ENCODE data around the gene RET.
A peak's percentile ranks its signal among the peaks of the same experiment; 100 is the strongest.

RET gene

GRCh38 chr10:43124574-43125273 lies 47.9 kb downstream of the RET start:
- peaks cover 35% of the 10 kb centered on the region for H3K4me1 ChIP-seq (ENCODE audit: low read length)
- no peak overlapping the region for H3K4me2 ChIP-seq (ENCODE audit: low read length)
- no peaks in the 10 kb centered on the region for H3K36me3 ChIP-seq (replicated peaks; ENCODE audit: low read depth, low read length)
- no peak overlapping the region for H3K9ac ChIP-seq (ENCODE audit: low read length)
- H3K27me3 ChIP-seq (ENCODE audit: low read depth, low read length) = 0 out of 2 replicates have a peak, but pooled peaks cover 4% of the 10 kb centered on the region
- H2AFZ ChIP-seq (ENCODE audit: low read depth, low read length) = no peak overlapping the region
- no peak overlapping the region for H3K4me3 ChIP-seq (ENCODE audit: low read length)
- H4K20me1 ChIP-seq (ENCODE audit: insufficient read depth, low read length) = no peaks in the 10 kb centered on the region
- H3K9me3 ChIP-seq (ENCODE audit: insufficient read depth, low read length) = no peaks in the 10 kb centered on the region
- TF ChIP-seq EZH2phosphoT487 (IDR thresholded peaks at IDR 0.05; ENCODE audit: low read depth) = no peak
- TF ChIP-seq CTCF (IDR thresholded peaks at IDR 0.05; ENCODE audit: low read depth, low read length) = no peak
- H3K27ac ChIP-seq (ENCODE audit: low read length) = no peak overlapping the region
- no peaks in the 10 kb centered on the region for H3K79me2 ChIP-seq (ENCODE audit: low read length)

- no peak overlapping the region for H2AFZ ChIP-seq (ENCODE audit: low read depth, low read length)
- no peak overlapping the region for H3K27ac ChIP-seq (ENCODE audit: low read length)
- H4K20me1 ChIP-seq (ENCODE audit: insufficient read depth, low read length) = no peaks in the 10 kb centered on the region
- no peak overlapping the region for H3K9ac ChIP-seq (ENCODE audit: low read length)
- no peak overlapping the region for H3K4me2 ChIP-seq (ENCODE audit: low read length)
- TF ChIP-seq EZH2phosphoT487 (IDR thresholded peaks at IDR 0.05; ENCODE audit: low read depth) (no peak), CTCF (IDR thresholded peaks at IDR 0.05; ENCODE audit: low read depth, low read length) (no peak)
- 0 out of 2 replicates have a peak, but pooled peaks cover 4% of the 10 kb centered on the region for H3K27me3 ChIP-seq (ENCODE audit: low read depth, low read length)
- no peaks in the 10 kb centered on the region for H3K36me3 ChIP-seq (replicated peaks; ENCODE audit: low read depth, low read length)
- no peak overlapping the region for H3K4me3 ChIP-seq (ENCODE audit: low read length)
- no peaks in the 10 kb centered on the region for H3K9me3 ChIP-seq (ENCODE audit: insufficient read depth, low read length)
- peaks cover 32% of the 10 kb centered on the region for H3K4me1 ChIP-seq (ENCODE audit: low read length)
- no peaks in the 10 kb centered on the region for H3K79me2 ChIP-seq (ENCODE audit: low read length)
Observed at GRCh38 chr10:43125274-43125845, 48.5 kb downstream of the RET start.

DNA sequence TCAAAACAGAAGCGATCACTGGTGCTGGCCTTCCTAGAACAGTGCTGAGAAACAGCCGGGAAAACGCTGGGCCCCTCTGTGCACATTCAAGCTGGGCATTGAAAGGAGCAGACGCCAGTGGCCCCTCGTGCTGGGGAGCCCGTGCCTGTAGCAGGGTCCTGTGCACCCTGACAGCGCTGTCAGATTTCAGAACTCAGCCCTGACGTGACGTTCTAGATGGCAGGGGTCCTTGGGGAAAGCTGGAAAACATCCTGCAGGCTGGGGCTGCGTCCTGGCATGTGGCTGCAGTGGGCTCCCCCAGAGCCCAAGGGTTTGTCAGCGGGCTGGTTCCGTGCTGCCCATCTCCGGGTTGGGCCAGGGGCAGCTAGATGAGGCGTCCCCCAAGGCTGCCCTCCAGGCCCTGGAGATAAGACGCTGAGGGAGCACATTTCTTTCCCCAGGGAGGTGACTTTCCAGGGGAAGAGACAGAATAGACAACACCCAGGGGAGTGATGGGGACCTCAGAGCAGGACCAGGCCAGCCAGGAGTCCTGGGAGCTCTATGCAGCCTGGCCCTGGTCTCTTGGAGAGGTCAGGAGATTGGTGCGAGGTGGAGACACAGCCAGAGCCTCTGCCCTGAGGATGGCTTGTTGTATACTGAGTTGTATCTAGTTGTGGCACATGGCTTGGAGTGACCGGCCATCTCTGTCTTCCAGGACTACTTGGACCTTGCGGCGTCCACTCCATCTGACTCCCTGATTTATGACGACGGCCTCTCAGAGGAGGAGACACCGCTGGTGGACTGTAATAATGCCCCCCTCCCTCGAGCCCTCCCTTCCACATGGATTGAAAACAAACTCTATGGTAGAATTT lies 49.2 kb downstream of the RET start:
- no peaks in the 10 kb centered on the region for H3K79me2 ChIP-seq (ENCODE audit: low read length)
- H3K4me1 ChIP-seq (ENCODE audit: low read length) = peaks cover 25% of the 10 kb centered on the region
- H3K27ac ChIP-seq (ENCODE audit: low read length) = no peak overlapping the region
- H3K4me2 ChIP-seq (ENCODE audit: low read length) = peak overlapping the region; percentile 47
- TF ChIP-seq EZH2phosphoT487 (IDR thresholded peaks at IDR 0.05; ENCODE audit: low read depth) (no peak), CTCF (IDR thresholded peaks at IDR 0.05; ENCODE audit: low read depth, low read length) (no peak)
- H3K9ac ChIP-seq (ENCODE audit: low read length) = no peak overlapping the region
- no peak overlapping the region for H2AFZ ChIP-seq (ENCODE audit: low read depth, low read length)
- 0 out of 2 replicates have a peak, but pooled peaks cover 4% of the 10 kb centered on the region for H3K27me3 ChIP-seq (ENCODE audit: low read depth, low read length)
- no peaks in the 10 kb centered on the region for H3K9me3 ChIP-seq (ENCODE audit: insufficient read depth, low read length)
- H3K4me3 ChIP-seq (ENCODE audit: low read length) = no peak overlapping the region
- no peaks in the 10 kb centered on the region for H3K36me3 ChIP-seq (replicated peaks; ENCODE audit: low read depth, low read length)
- no peaks in the 10 kb centered on the region for H4K20me1 ChIP-seq (ENCODE audit: insufficient read depth, low read length)

All from OCI-LY3 (cell line).